SK-N-SH (cell line): Measurements from ENCODE around the gene PARK7. TPM values are rescaled to one million over a fixed set of nuclear protein-coding genes. Genes with fewer than 3 reads are reported as not detected.
A peak's percentile ranks its signal among the peaks of the same experiment; 100 is the strongest.

Source experiments
- CTCF ChIA-PET: fragments of 300-600, 350-600 bp; formaldehyde crosslinking; extraction: SDS; loops from one replicate; lab custom pipeline; 2021; lab: Yijun Ruan, JAX
- POLR2A ChIA-PET: fragments of 350-600 bp; sonication (Branson Sonifier 250); formaldehyde crosslinking; extraction: SDS; loops from one replicate; lab custom pipeline; 2020; ENCODE audit warnings: antibody characterized with exemption, inconsistent platforms; lab: Yijun Ruan, JAX
- DNase-seq: peaks from one replicate; pipeline ENCODE4 v3.0.0; 2012
- H2AFZ ChIP-seq: fragments of 200-600 bp; sonication (generic); 2 replicates; pipeline ENCODE4 v1.8.1; 2016; ENCODE audit warnings: antibody characterized with exemption, mild to moderate bottlenecking, low read depth
- H3F3A ChIP-seq: fragments of 200-600 bp; sonication (generic); replicated peaks from 2 replicates; pipeline ENCODE3; 2016; ENCODE audit warnings: antibody characterized with exemption, mild to moderate bottlenecking; ENCODE audit not compliant: insufficient read depth
- H3K27ac ChIP-seq, 2 experiments: fragments of 200-500 bp in 1 of 2; fragments of 200-600 bp in 1 of 2; sonication (Bioruptor generic) in 1 of 2; sonication (generic), shearing (Covaris generic) in 1 of 2; 2 replicates each; pipeline versions ENCODE4 v1.5.1 to v1.6.1; 2014 to 2016; ENCODE audit warnings: low read depth in 2 of 2, inconsistent platforms in 1 of 2, low read length in 1 of 2, mild to moderate bottlenecking in 1 of 2, mixed read lengths in 1 of 2
- H3K27me3 ChIP-seq: fragments of 200-600 bp; sonication (generic), shearing (Covaris generic); 2 replicates; pipeline ENCODE4 v1.6.1; 2016; ENCODE audit warnings: mixed run types; ENCODE audit not compliant: insufficient read depth
- H3K36me3 ChIP-seq, 2 experiments: fragments of 200-500 bp in 1 of 2; fragments of 200-600 bp in 1 of 2; sonication (Bioruptor generic) in 1 of 2; sonication (generic) in 1 of 2; replicated peaks in 1 of 2; 2 replicates each; pipeline versions ENCODE3 to v1.5.1; 2014 to 2016; ENCODE audit warnings: low read length in 1 of 2, mild to moderate bottlenecking in 1 of 2; ENCODE audit not compliant: insufficient read depth in 2 of 2, control insufficient read depth in 1 of 2
- H3K4me1 ChIP-seq, 2 experiments: fragments of 200-500 bp in 1 of 2; fragments of 200-600 bp in 1 of 2; sonication (Bioruptor generic) in 1 of 2; sonication (generic), shearing (Covaris generic) in 1 of 2; 2 replicates each; pipeline versions ENCODE4 v1.5.1 to v1.6.1; 2014 to 2016; ENCODE audit warnings: low read depth in 1 of 2, low read length in 1 of 2, mixed run types in 1 of 2; ENCODE audit not compliant: insufficient read depth in 2 of 2, control insufficient read depth in 1 of 2
- H3K4me2 ChIP-seq: fragments of 200-600 bp; sonication (generic), shearing (Covaris generic); 2 replicates; pipeline ENCODE4 v1.6.1; 2017; ENCODE audit warnings: mixed run types
- H3K4me3 ChIP-seq, 2 experiments: fragments of 200-500 bp in 1 of 2; fragments of 200-600 bp in 1 of 2; sonication (Bioruptor generic) in 1 of 2; sonication (generic), shearing (Covaris generic) in 1 of 2; 2 replicates each; pipeline versions ENCODE4 v1.5.1 to v1.8.1; 2014 to 2016; ENCODE audit warnings: low read depth in 2 of 2, inconsistent platforms in 1 of 2, low read length in 1 of 2, mild to moderate bottlenecking in 1 of 2, mixed read lengths in 1 of 2, moderate library complexity in 1 of 2
- H3K79me2 ChIP-seq: fragments of 200-600 bp; sonication (generic); 2 replicates; pipeline ENCODE4 v1.8.1; 2017; ENCODE audit warnings: mild to moderate bottlenecking; ENCODE audit not compliant: insufficient read depth
- H3K9ac ChIP-seq: fragments of 200-600 bp; sonication (generic); 2 replicates; pipeline ENCODE4 v1.6.1; 2017; ENCODE audit warnings: mixed run types
- H3K9me2 ChIP-seq: fragments of 200-600 bp; sonication (generic); 2 replicates; pipeline ENCODE4 v1.6.1; 2017; ENCODE audit warnings: mixed run types
- H3K9me3 ChIP-seq: fragments of 200-600 bp; sonication (generic); 2 replicates; pipeline ENCODE4 v1.6.1; 2017; ENCODE audit warnings: mixed run types, mild to moderate bottlenecking, moderate library complexity
- H4K20me1 ChIP-seq: fragments of 200-600 bp; sonication (generic); 2 replicates; pipeline ENCODE4 v1.6.1; 2017; ENCODE audit warnings: mild to moderate bottlenecking, mixed run types; ENCODE audit not compliant: insufficient read depth
- CHD2 ChIP-seq: fragments of 150-350 bp; IDR thresholded peaks from 2 replicates; pipeline ENCODE4 v1.6.1; 2018; ENCODE audit warnings: low read length; ENCODE audit not compliant: partially characterized antibody
- ELF1 ChIP-seq: IDR thresholded peaks from 2 replicates; pipeline ENCODE4 v1.4.0; 2012
- EP300 ChIP-seq, 2 experiments: IDR thresholded peaks; 2 replicates each; pipeline versions ENCODE4 v1.4.0 to v1.6.1; 2012; ENCODE audit warnings: borderline replicate concordance in 1 of 2, low read depth in 1 of 2, low read length in 1 of 2
- FOSL2 ChIP-seq: IDR thresholded peaks from 2 replicates; pipeline ENCODE4 v1.4.0; 2012; ENCODE audit warnings: low read depth, mild to moderate bottlenecking, moderate library complexity, borderline replicate concordance
- FOXJ3 ChIP-seq: sonication (generic); formaldehyde crosslinking; IDR thresholded peaks from 2 replicates; pipeline ENCODE4 v1.5.1; 2020; ENCODE audit warnings: mild to moderate bottlenecking, missing genetic modification reagents
- FOXM1 ChIP-seq: IDR thresholded peaks from 2 replicates; pipeline ENCODE4 v1.4.0; 2012; ENCODE audit warnings: low read depth, mild to moderate bottlenecking
- GABPA ChIP-seq: IDR thresholded peaks from 2 replicates; pipeline ENCODE4 v1.4.0; 2012; ENCODE audit warnings: low read depth, mild to moderate bottlenecking
- GATA2 ChIP-seq: sonication (generic); formaldehyde crosslinking; IDR thresholded peaks from 2 replicates; pipeline ENCODE4 v1.5.0; 2020; ENCODE audit warnings: mild to moderate bottlenecking, missing genetic modification reagents
- MAX ChIP-seq: IDR thresholded peaks from 2 replicates; pipeline ENCODE4 v1.4.0; 2012; ENCODE audit warnings: low read depth
- MEF2A ChIP-seq: IDR thresholded peaks from 2 replicates; pipeline ENCODE4 v1.4.0; 2012; ENCODE audit warnings: low read depth, borderline replicate concordance
- MXI1 ChIP-seq: IDR thresholded peaks from 2 replicates; pipeline ENCODE4 v1.6.1; 2012; ENCODE audit warnings: mild to moderate bottlenecking, low read depth, low read length, improper control_type of control experiment
- POLR2AphosphoS5 ChIP-seq: IDR thresholded peaks from 2 replicates; pipeline ENCODE4 v1.6.1; 2012; ENCODE audit warnings: low read depth, low read length
- RAD21 ChIP-seq: IDR thresholded peaks from 2 replicates; pipeline ENCODE4 v1.6.1; 2012; ENCODE audit warnings: mild to moderate bottlenecking, low read length
- RCOR1 ChIP-seq: fragments of 150-350 bp; IDR thresholded peaks from 2 replicates; pipeline ENCODE4 v1.6.1; 2017; ENCODE audit warnings: antibody characterized with exemption, low read length
- RFX5 ChIP-seq: IDR thresholded peaks from 2 replicates; pipeline ENCODE4 v1.6.1; 2012; ENCODE audit warnings: mild to moderate bottlenecking, improper control_type of control experiment, low read length
- SIN3A ChIP-seq: IDR thresholded peaks from 2 replicates; pipeline ENCODE4 v1.6.1; 2012; ENCODE audit warnings: low read depth, mild to moderate bottlenecking, low read length, moderate library complexity, borderline replicate concordance
- TCF12 ChIP-seq: IDR thresholded peaks from 2 replicates; pipeline ENCODE4 v1.4.0; 2012
- ZBTB33 ChIP-seq: IDR thresholded peaks from 2 replicates; pipeline ENCODE4 v1.4.0; 2012; ENCODE audit warnings: low read depth, borderline replicate concordance
- WGBS: methylation state at CpG from one replicate; pipeline ENCODE4 v1.1.6; 2017; ENCODE audit warnings: low lambda C conversion rate; 5-methylcytosine and 5-hydroxymethylcytosine counted together
- polyA plus RNA-seq, 3 experiments: library from polyadenylated mRNA; depleted of rRNA; stranded (reverse); fragments of >200 nt; gene quantifications; 2 replicates each; pipeline ENCODE4 v1.2.3, GENCODE V29; 2012
- TF ChIP-seq, protein P1 (sequence below): IDR thresholded peaks from 2 replicates; pipeline ENCODE4 v1.6.1; 2012; ENCODE audit warnings: mild to moderate bottlenecking, low read depth, low read length, moderate library complexity
- TF ChIP-seq, protein P2 (sequence below): fragments of 150-350 bp; IDR thresholded peaks from 2 replicates; pipeline ENCODE4 v1.6.1; 2016; ENCODE audit warnings: mild to moderate bottlenecking, low read depth, low read length

Gene PARK7
- polyA plus RNA-seq, 1 of the 3 experiments (the other 2 are of a cell fraction), result 415 TPM

- H4K20me1 ChIP-seq, result peaks cover 40% of the 10 kb centered on the region
Observed at GRCh38 chr1:8023995-8024313, 62.4 kb downstream of the PARK7 start.

DNA sequence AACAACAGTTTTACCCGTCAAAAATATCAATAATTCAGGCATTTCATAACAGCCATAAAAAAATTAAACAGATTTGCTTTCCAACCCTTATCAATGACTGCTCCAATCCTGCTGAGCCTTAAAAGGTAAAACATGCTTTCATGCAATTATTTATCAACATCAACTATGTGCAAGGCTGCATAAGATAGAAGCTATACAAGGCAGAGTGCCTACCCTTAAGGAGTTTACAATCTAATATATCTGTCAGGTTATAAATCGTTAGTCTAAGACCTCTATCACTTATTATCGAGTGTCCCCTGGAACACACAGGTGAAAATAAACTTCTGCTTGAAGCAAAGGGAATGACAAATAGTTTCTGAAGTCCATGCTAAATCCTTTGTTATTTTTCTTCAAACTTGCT lies 62.8 kb downstream of the PARK7 start:
- Histone ChIP-seq H2AFZ (no peak overlapping the region), H3K27ac (no peak overlapping the region), H3K4me3 (peak overlapping the region in 1 of 2 experiments; percentile 90; a peak in 2 of 4 replicates), H3K4me2 (peak overlapping the region; percentile 84), H4K20me1 (peaks cover 40% of the 10 kb centered on the region), H3K79me2 (peaks cover 69% of the 10 kb centered on the region), H3K27me3 (no peaks in the 10 kb centered on the region), H3K9me3 (no peaks in the 10 kb centered on the region), H3K9ac (no peak overlapping the region), H3F3A (peaks cover 44% of the 10 kb centered on the region), H3K4me1 (peaks cover 12 to 54% of the 10 kb centered on the region in 2 experiments; a peak in 3 of 4 replicates), H3K9me2 (no peaks in the 10 kb centered on the region), H3K36me3 (peaks cover 0 to 3% of the 10 kb centered on the region in 2 experiments)
- CTCF ChIA-PET, result interaction anchor here (0.6 to 6.0 kb wide), 4 partner anchors 9 to 291 kb away, joined by 3 to 62 read pairs (median 16); no protein-coding TSS in a partner anchor
- 85% methylated on average over 3 of the region's 3 CpGs for WGBS
- no peak for DNase-seq
- POLR2A ChIA-PET, result no interaction called here
- TF ChIP-seq ELF1 (no peak), SIN3A (no peak), FOSL2 (no peak), EP300 (IDR thresholded peaks at IDR 0.05; ENCODE audit: borderline replicate concordance in 1 of 2, low read depth in 1 of 2, low read length in 1 of 2) (no peak), FOXM1 (no peak), FOXJ3 (CRISPR knock-in tag) (no peak), RFX5 (no peak), RAD21 (no peak), GABPA (no peak), MAX (no peak), RCOR1 (no peak), TCF12 (no peak)
- TF ChIP-seq, protein P1, sequence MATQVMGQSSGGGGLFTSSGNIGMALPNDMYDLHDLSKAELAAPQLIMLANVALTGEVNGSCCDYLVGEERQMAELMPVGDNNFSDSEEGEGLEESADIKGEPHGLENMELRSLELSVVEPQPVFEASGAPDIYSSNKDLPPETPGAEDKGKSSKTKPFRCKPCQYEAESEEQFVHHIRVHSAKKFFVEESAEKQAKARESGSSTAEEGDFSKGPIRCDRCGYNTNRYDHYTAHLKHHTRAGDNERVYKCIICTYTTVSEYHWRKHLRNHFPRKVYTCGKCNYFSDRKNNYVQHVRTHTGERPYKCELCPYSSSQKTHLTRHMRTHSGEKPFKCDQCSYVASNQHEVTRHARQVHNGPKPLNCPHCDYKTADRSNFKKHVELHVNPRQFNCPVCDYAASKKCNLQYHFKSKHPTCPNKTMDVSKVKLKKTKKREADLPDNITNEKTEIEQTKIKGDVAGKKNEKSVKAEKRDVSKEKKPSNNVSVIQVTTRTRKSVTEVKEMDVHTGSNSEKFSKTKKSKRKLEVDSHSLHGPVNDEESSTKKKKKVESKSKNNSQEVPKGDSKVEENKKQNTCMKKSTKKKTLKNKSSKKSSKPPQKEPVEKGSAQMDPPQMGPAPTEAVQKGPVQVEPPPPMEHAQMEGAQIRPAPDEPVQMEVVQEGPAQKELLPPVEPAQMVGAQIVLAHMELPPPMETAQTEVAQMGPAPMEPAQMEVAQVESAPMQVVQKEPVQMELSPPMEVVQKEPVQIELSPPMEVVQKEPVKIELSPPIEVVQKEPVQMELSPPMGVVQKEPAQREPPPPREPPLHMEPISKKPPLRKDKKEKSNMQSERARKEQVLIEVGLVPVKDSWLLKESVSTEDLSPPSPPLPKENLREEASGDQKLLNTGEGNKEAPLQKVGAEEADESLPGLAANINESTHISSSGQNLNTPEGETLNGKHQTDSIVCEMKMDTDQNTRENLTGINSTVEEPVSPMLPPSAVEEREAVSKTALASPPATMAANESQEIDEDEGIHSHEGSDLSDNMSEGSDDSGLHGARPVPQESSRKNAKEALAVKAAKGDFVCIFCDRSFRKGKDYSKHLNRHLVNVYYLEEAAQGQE, result no peak

More at GRCh38 chr1:8023995-8024313, 62.4 kb downstream of the PARK7 start:
- no peaks in the 10 kb centered on the region for H3K27me3 ChIP-seq
- peak overlapping the region in 1 of 2 experiments; percentile 90; a peak in 1 of 4 replicates for H3K4me3 ChIP-seq
- POLR2A ChIA-PET, result no interaction called here
- TF ChIP-seq MXI1, result no peak
- TF ChIP-seq FOXJ3 (CRISPR knock-in tag), result no peak
- TF ChIP-seq ZBTB33, result no peak
- TF ChIP-seq CHD2, result no peak
- TF ChIP-seq, protein P2, sequence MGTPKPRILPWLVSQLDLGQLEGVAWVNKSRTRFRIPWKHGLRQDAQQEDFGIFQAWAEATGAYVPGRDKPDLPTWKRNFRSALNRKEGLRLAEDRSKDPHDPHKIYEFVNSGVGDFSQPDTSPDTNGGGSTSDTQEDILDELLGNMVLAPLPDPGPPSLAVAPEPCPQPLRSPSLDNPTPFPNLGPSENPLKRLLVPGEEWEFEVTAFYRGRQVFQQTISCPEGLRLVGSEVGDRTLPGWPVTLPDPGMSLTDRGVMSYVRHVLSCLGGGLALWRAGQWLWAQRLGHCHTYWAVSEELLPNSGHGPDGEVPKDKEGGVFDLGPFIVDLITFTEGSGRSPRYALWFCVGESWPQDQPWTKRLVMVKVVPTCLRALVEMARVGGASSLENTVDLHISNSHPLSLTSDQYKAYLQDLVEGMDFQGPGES, result no peak
- TF ChIP-seq MEF2A, result no peak
- TF ChIP-seq GATA2 (CRISPR knock-in tag), result no peak
- no peak for TF ChIP-seq POLR2AphosphoS5
- no peak for TF ChIP-seq MAX
- CTCF ChIA-PET, result interaction anchor here (0.6 to 6.0 kb wide), 5 partner anchors 9 to 291 kb away, joined by 3 to 62 read pairs (median 3); no protein-coding TSS in a partner anchor
- H3K9me3 ChIP-seq, result no peaks in the 10 kb centered on the region
- H3K9ac ChIP-seq, result no peak overlapping the region
- H2AFZ ChIP-seq, result no peak overlapping the region
- 79% methylated on average over 1 of the region's 1 CpG for WGBS
- peaks cover 0 to 3% of the 10 kb centered on the region in 2 experiments for H3K36me3 ChIP-seq
- H3K9me2 ChIP-seq, result no peaks in the 10 kb centered on the region
- no peak for DNase-seq
- no peak overlapping the region for H3K27ac ChIP-seq
- peak overlapping the region; percentile 84; the same call in 1 of the 2 replicates for H3K4me2 ChIP-seq
- peaks cover 72% of the 10 kb centered on the region for H3K79me2 ChIP-seq
- peaks cover 12 to 58% of the 10 kb centered on the region in 2 experiments for H3K4me1 ChIP-seq
- H3F3A ChIP-seq, result peaks cover 41% of the 10 kb centered on the region
